Thoracic aorta (tissue), 2 donors: ENCODE measurements around the gene IL17RA. TPM values are rescaled to one million over a fixed set of nuclear protein-coding genes. Genes with fewer than 3 reads are reported as not detected.
A peak's percentile ranks its signal among the peaks of the same experiment; 100 is the strongest.

ENCODE experiments used
- ATAC-seq: fragments of 150-250 bp; one replicate; pipeline ENCODE4 v1.8.0; 2017; ENCODE audit warnings: low read depth; ENCODE audit not compliant: insufficient number of reproducible peaks, low FRiP score
- DNase-seq: peaks from one replicate; pipeline ENCODE4 v3.0.0-alpha.2; 2020; ENCODE audit warnings: low spot score
- H3K27ac ChIP-seq, 2 donors: fragments of 200-600 bp; sonication (generic); 1 replicate in 1 of 2; 2 replicates in 1 of 2; pipeline ENCODE4 v1.5.1; 2016; ENCODE audit warnings: mild to moderate bottlenecking in 2 of 2, moderate library complexity in 2 of 2
- H3K27me3 ChIP-seq: fragments of 200-600 bp; sonication (generic); replicated peaks from 2 replicates; pipeline ENCODE4 v1.6.0; 2016; ENCODE audit warnings: mild to moderate bottlenecking; ENCODE audit not compliant: insufficient read depth
- H3K36me3 ChIP-seq: fragments of 200-600 bp; sonication (generic); one replicate; pipeline ENCODE4 v1.5.1; 2016
- H3K4me1 ChIP-seq, 2 donors: fragments of 200-600 bp; sonication (generic); 1 replicate in 1 of 2; 2 replicates in 1 of 2; pipeline versions ENCODE4 v1.5.1 to v1.6.0; 2016; ENCODE audit warnings: low read depth in 2 of 2, mild to moderate bottlenecking in 1 of 2; ENCODE audit not compliant: control insufficient read depth in 1 of 2
- H3K4me3 ChIP-seq: fragments of 200-600 bp; sonication (generic); 2 replicates; pipeline ENCODE4 v1.5.1; 2016; ENCODE audit warnings: mild to moderate bottlenecking
- H3K9me3 ChIP-seq: fragments of 200-600 bp; sonication (generic); 2 replicates; pipeline ENCODE4 v1.5.1; 2016
- CTCF ChIP-seq: fragments of 200-600 bp; sonication (generic); IDR thresholded peaks from one replicate; pipeline ENCODE4 v1.5.1; 2019; ENCODE audit warnings: antibody characterized with exemption
- total RNA-seq, 2 donors: library from RNA; depleted of rRNA; stranded (reverse); fragments of >200 nt; gene quantifications; one replicate each; pipeline versions ENCODE4 v1.1.0 to v1.2.3, GENCODE V29; 2016

Gene IL17RA
- total RNA-seq, 2 donors from 2014 or later, result 28.4 to 34.1 TPM

- no peaks in the 10 kb centered on the region for H3K9me3 ChIP-seq
- H3K27me3 ChIP-seq, result no peaks in the 10 kb centered on the region
- H3K27ac ChIP-seq, result no peak overlapping the region
- no peak for TF ChIP-seq CTCF
- no peak for DNase-seq
- H3K4me1 ChIP-seq, result no peaks in the 10 kb centered on the region
- no peak overlapping the region for H3K4me3 ChIP-seq
- H3K36me3 ChIP-seq, result peaks cover 13% of the 10 kb centered on the region
- ATAC-seq, result no peak
Observed at GRCh38 chr22:17149076-17149815, 64.4 kb downstream of the IL17RA start.

GRCh38 chr22:17152340-17152739 lies 67.5 kb downstream of the IL17RA start:
- Histone ChIP-seq H3K27ac (no peak overlapping the region), H3K36me3 (peaks cover 6% of the 10 kb centered on the region), H3K9me3 (no peaks in the 10 kb centered on the region), H3K4me1 (peaks cover 3% of the 10 kb centered on the region in 2 donors), H3K27me3 (no peaks in the 10 kb centered on the region), H3K4me3 (no peak overlapping the region)
- no peak for TF ChIP-seq CTCF
- ATAC-seq (no peak), DNase-seq (no peak)

GRCh38 chr22:17152971-17153370 lies 68.2 kb downstream of the IL17RA start:
- DNase-seq (no peak), ATAC-seq (no peak)
- TF ChIP-seq CTCF, result no peak

GRCh38 chr22:17155941-17156340 lies 71.1 kb downstream of the IL17RA start:
- peaks cover 17 to 21% of the 10 kb centered on the region in 2 donors for H3K4me1 ChIP-seq
- no peaks in the 10 kb centered on the region for H3K36me3 ChIP-seq
- H3K27me3 ChIP-seq, result no peaks in the 10 kb centered on the region
- DNase-seq, result no peak
- ATAC-seq, result no peak
- no peak overlapping the region for H3K27ac ChIP-seq
- no peaks in the 10 kb centered on the region for H3K9me3 ChIP-seq
- TF ChIP-seq CTCF, result no peak
- no peak overlapping the region for H3K4me3 ChIP-seq

More at GRCh38 chr22:17152971-17153370, 68.2 kb downstream of the IL17RA start:
- Histone ChIP-seq H3K4me1 (peaks cover 9% of the 10 kb centered on the region in 2 donors), H3K4me3 (no peak overlapping the region), H3K27me3 (no peaks in the 10 kb centered on the region), H3K36me3 (peaks cover 1% of the 10 kb centered on the region), H3K27ac (no peak overlapping the region), H3K9me3 (no peaks in the 10 kb centered on the region)

- no peak for DNase-seq
- peaks cover 17 to 21% of the 10 kb centered on the region in 2 donors for H3K4me1 ChIP-seq
- ATAC-seq, result no peak
- H3K36me3 ChIP-seq, result no peaks in the 10 kb centered on the region
- no peaks in the 10 kb centered on the region for H3K27me3 ChIP-seq
- no peaks in the 10 kb centered on the region for H3K9me3 ChIP-seq
- H3K27ac ChIP-seq, result peak overlapping the region in 1 of 2 donors; percentile 71
- no peak for TF ChIP-seq CTCF
- H3K4me3 ChIP-seq, result peak overlapping the region; percentile 81
Observed at GRCh38 chr22:17157714-17158113, 72.9 kb downstream of the IL17RA start.
